Neural crest cell (in vitro differentiated cells): ENCODE results near the gene EGFLAM. TPM values are rescaled to one million over a fixed set of nuclear protein-coding genes. Genes with fewer than 3 reads are reported as not detected.

Experiments used
- DNase-seq: peaks from one replicate; pipeline ENCODE4 v3.0.0; 2021; ENCODE audit warnings: low read depth, mixed read lengths, low spot score
- H3K27ac Mint-ChIP-seq: one replicate; pipeline ENCODE4 v1.8.0; 2021; ENCODE audit warnings: mild to moderate bottlenecking, mixed read lengths; ENCODE audit not compliant: unreplicated experiment
- H3K27me3 Mint-ChIP-seq: 2 replicates; pipeline ENCODE4 v1.8.0; 2021; ENCODE audit warnings: low read depth, mild to moderate bottlenecking, mixed read lengths
- H3K36me3 Mint-ChIP-seq: 2 replicates; pipeline ENCODE4 v1.8.0; 2021; ENCODE audit warnings: low read depth, mild to moderate bottlenecking, mixed read lengths
- H3K4me1 Mint-ChIP-seq: 2 replicates; pipeline ENCODE4 v1.8.0; 2021; ENCODE audit warnings: mixed read lengths
- H3K4me3 Mint-ChIP-seq: one replicate; pipeline ENCODE4 v1.8.0; 2021; ENCODE audit warnings: mild to moderate bottlenecking, mixed read lengths
- H3K9me3 Mint-ChIP-seq: 2 replicates; pipeline ENCODE4 v1.8.0; 2021; ENCODE audit warnings: mixed read lengths
- CTCF ChIP-seq: fragments of 200-600 bp; sonication (generic); conservative IDR thresholded peaks from 2 replicates; pipeline ENCODE4 v1.5.0; 2021; ENCODE audit warnings: antibody characterized with exemption, mild to moderate bottlenecking
- total RNA-seq: library from RNA; stranded (reverse); gene quantifications from 2 replicates; pipeline ENCODE4 v1.2.1, GENCODE V29; 2021

Gene EGFLAM
- total RNA-seq, 1 donor from 2014 or later, result 9.1 TPM

GRCh38 chr5:38226091-38226490, 32.3 kb upstream of the EGFLAM start:
- peaks cover under 1% of the 10 kb centered on the region for H3K9me3 Mint-ChIP-seq
- peaks cover 18% of the 10 kb centered on the region for H3K4me1 Mint-ChIP-seq
- no peaks in the 10 kb centered on the region for H3K27me3 Mint-ChIP-seq
- no peak overlapping the region for H3K27ac Mint-ChIP-seq
- no peaks in the 10 kb centered on the region for H3K36me3 Mint-ChIP-seq
- TF ChIP-seq CTCF, result no peak
- no peak overlapping the region for H3K4me3 Mint-ChIP-seq
- no peak for DNase-seq

- no peaks in the 10 kb centered on the region for H3K27me3 Mint-ChIP-seq
- H3K4me1 Mint-ChIP-seq, result peaks cover 31% of the 10 kb centered on the region
- no peak overlapping the region for H3K4me3 Mint-ChIP-seq
- TF ChIP-seq CTCF, result no peak
- H3K27ac Mint-ChIP-seq, result peak overlapping the region; percentile 62
- H3K36me3 Mint-ChIP-seq, result peaks cover 4% of the 10 kb centered on the region
- DNase-seq, result no peak
- H3K9me3 Mint-ChIP-seq, result peaks cover under 1% of the 10 kb centered on the region
Observed at GRCh38 chr5:38228914-38229313, 29.4 kb upstream of the EGFLAM start.

GRCh38 chr5:38234737-38235136, 23.6 kb upstream of the EGFLAM start:
- no peak for DNase-seq
- Mint-ChIP-seq H3K36me3 (peaks cover 16% of the 10 kb centered on the region), H3K27me3 (no peaks in the 10 kb centered on the region), H3K9me3 (peaks cover 13% of the 10 kb centered on the region), H3K27ac (no peak overlapping the region), H3K4me3 (no peak overlapping the region), H3K4me1 (peaks cover 27% of the 10 kb centered on the region)
- TF ChIP-seq CTCF, result no peak

- TF ChIP-seq CTCF, result no peak
- DNase-seq, result no peak
- H3K9me3 Mint-ChIP-seq, result peaks cover 13% of the 10 kb centered on the region
- peak overlapping the region; percentile 7 for H3K27ac Mint-ChIP-seq
- no peak overlapping the region for H3K4me3 Mint-ChIP-seq
- no peaks in the 10 kb centered on the region for H3K27me3 Mint-ChIP-seq
- H3K36me3 Mint-ChIP-seq, result peaks cover 16% of the 10 kb centered on the region
- peaks cover 25% of the 10 kb centered on the region for H3K4me1 Mint-ChIP-seq
Observed at GRCh38 chr5:38237681-38238080, 20.7 kb upstream of the EGFLAM start.

- TF ChIP-seq CTCF, result no peak
Observed at GRCh38 chr5:38240212-38240611, 18.1 kb upstream of the EGFLAM start.

GRCh38 chr5:38241655-38242054, 16.7 kb upstream of the EGFLAM start:
- no peaks in the 10 kb centered on the region for H3K27me3 Mint-ChIP-seq
- H3K4me1 Mint-ChIP-seq, result peaks cover 14% of the 10 kb centered on the region
- H3K9me3 Mint-ChIP-seq, result peaks cover 2% of the 10 kb centered on the region
- no peak overlapping the region for H3K4me3 Mint-ChIP-seq
- H3K36me3 Mint-ChIP-seq, result peaks cover 3% of the 10 kb centered on the region
- no peak for TF ChIP-seq CTCF
- H3K27ac Mint-ChIP-seq, result peak overlapping the region; percentile 3
- no peak for DNase-seq

More at GRCh38 chr5:38240212-38240611, 18.1 kb upstream of the EGFLAM start:
- Mint-ChIP-seq H3K27me3 (no peaks in the 10 kb centered on the region), H3K36me3 (peaks cover 8% of the 10 kb centered on the region), H3K27ac (no peak overlapping the region), H3K4me1 (peaks cover 14% of the 10 kb centered on the region), H3K9me3 (peaks cover 6% of the 10 kb centered on the region), H3K4me3 (no peak overlapping the region)
- DNase-seq, result no peak
